Measurements from ENCODE around the gene SRBD1.
"Not testable (repeated sequence)": the region's sequence is repeated elsewhere in the genome, so short reads cannot be mapped to it uniquely, and the experiment has no call there.

Gene SRBD1

GRCh38 chr2:45460825-45461224 is 150.2 kb downstream of the SRBD1 start:
- no peak for DNase-seq

GRCh38 chr2:45459860-45460259 is 151.2 kb downstream of the SRBD1 start:
- DNase-seq = no peak

- no peak for DNase-seq
These were observed 152.0 kb downstream of the SRBD1 start for GRCh38 chr2:45458909-45459563.

GRCh38 chr2:45457211-45457945 is 153.7 kb downstream of the SRBD1 start:
- DNase-seq = no peak

- DNase-seq = no peak
These were observed 158.2 kb downstream of the SRBD1 start for GRCh38 chr2:45452866-45453265.

- DNase-seq = no peak
These were observed 160.4 kb downstream of the SRBD1 start for GRCh38 chr2:45450634-45451033.

GRCh38 chr2:45448217-45448616 is 162.8 kb downstream of the SRBD1 start:
- no peak for DNase-seq

- DNase-seq = no peak
These were observed 165.1 kb downstream of the SRBD1 start for GRCh38 chr2:45446016-45446415.

GRCh38 chr2:45445037-45445436 is 166.0 kb downstream of the SRBD1 start:
- DNase-seq = no peak

GRCh38 chr2:45443012-45443411 is 168.1 kb downstream of the SRBD1 start:
- no peak for DNase-seq

- no peak for DNase-seq
These were observed 169.0 kb downstream of the SRBD1 start for GRCh38 chr2:45442026-45442425.

GRCh38 chr2:45441571-45441970 is 169.5 kb downstream of the SRBD1 start:
- no peak for DNase-seq

GRCh38 chr2:45439788-45440773 is 171.0 kb downstream of the SRBD1 start:
- DNase-seq = no peak

GRCh38 chr2:45438872-45439665 is 172.0 kb downstream of the SRBD1 start:
- DNase-seq = no peak

GRCh38 chr2:45436456-45436855 is 174.6 kb downstream of the SRBD1 start:
- no peak for DNase-seq

GRCh38 chr2:45435316-45435715 is 175.8 kb downstream of the SRBD1 start:
- DNase-seq = no peak

GRCh38 chr2:45433363-45433762 is 177.7 kb downstream of the SRBD1 start:
- DNase-seq = no peak

GRCh38 chr2:45432406-45432805 is 178.7 kb downstream of the SRBD1 start:
- DNase-seq = no peak

GRCh38 chr2:45426025-45426424 is 185.0 kb downstream of the SRBD1 start:
- DNase-seq = not testable (repeated sequence)

GRCh38 chr2:45422921-45423320 is 188.1 kb downstream of the SRBD1 start:
- no peak for DNase-seq

GRCh38 chr2:45418532-45418931 is 192.5 kb downstream of the SRBD1 start:
- DNase-seq = no peak

- no peak for DNase-seq
These were observed 195.4 kb downstream of the SRBD1 start for GRCh38 chr2:45415534-45416123.
